ENCODE data around the gene MNT.
A peak's percentile ranks its signal among the peaks of the same experiment; 100 is the strongest.

MNT gene

DNA sequence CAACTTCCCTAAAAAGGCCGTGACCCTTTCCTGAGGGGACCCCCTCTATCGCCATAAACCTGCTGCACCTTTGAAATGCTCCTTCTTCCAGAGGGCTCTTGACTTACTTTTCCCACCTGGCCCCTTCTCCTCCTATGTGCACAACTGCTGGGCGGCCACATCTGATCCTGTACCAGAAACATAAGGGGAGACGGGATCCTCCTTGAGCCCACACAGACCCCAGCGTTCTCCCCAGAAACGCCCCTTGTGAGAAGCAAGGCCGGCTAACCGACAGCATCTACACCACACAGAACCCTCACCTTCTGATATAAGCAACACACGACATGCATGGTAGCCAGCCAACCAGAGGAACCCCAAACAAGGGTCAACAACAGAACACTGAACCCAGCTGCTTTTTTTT is 14.2 kb upstream of the MNT start:
- no peak for DNase-seq

DNA sequence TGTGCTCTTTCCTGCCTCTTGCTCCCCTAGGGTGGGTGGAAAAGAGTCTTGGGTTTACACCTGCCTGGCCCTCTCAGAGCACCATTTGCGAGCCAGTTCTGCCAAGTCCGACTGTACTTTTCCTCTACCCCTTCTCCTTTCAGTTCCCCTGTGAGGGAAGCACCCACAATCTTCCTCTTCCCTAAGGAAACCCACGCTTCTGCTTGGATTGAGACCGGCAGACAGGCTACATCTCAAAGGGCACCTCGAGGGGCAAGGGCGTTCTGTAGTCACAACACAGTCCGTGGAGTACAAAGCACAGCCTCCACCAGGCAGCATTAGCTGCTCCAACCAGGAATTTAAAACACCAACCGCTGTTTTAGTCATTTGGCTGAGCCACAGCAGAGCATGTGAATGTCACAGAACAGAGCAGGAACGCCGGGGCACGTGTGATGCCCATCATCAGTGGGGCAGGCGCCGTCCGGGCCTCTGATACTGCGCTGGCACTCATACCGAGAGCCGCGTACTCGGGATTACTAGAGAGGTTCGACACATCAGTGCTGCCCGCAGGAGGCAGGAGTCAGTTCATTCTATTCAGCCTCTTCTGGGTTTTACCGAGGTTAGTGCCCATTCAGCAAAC is 13.7 kb upstream of the MNT start:
- DNase-seq, result no peak

DNA sequence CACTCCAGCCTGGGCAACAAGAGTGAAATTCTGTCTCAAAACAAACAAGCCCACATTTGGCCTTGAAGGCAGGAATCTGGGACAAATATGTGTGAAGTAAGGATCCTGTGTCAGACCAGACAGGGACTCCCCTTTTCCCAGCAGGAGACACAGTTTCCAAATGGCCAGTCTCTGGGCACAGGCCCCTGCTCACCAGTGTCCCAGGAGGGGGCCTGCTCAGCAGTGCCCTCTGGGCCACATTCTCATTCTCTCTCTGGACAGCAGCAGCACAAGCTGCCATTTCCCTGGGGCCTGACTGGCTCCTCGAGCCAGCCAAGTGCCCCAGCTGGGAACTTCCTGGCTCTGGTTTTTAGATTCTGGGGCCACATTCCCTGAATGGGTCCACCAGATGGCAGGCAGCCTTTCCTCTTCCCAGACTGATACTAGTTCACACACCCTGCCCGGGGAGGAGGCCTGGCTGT is 11.7 kb upstream of the MNT start:
- peak; percentile 75 for DNase-seq

DNA sequence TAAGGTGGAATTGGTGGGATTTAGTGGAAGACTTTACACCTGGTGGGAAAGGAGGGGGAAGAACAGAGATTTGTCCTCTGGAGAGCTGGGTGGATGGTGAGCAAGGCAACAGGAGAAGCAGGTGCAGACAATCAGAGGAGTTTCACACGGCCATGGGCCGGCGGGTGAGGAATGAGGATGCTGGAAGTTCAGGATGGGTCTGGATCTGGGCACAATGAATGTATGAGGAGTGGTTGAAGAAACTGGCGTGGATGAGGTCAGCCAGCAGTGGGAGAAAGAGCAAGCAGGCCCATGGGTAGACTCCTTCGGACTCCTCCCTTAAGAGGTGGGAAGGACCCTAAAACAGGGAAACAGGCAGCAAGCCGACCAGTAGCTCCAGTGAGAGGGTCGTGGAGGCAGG is 10.1 kb upstream of the MNT start:
- no peak for DNase-seq

DNA sequence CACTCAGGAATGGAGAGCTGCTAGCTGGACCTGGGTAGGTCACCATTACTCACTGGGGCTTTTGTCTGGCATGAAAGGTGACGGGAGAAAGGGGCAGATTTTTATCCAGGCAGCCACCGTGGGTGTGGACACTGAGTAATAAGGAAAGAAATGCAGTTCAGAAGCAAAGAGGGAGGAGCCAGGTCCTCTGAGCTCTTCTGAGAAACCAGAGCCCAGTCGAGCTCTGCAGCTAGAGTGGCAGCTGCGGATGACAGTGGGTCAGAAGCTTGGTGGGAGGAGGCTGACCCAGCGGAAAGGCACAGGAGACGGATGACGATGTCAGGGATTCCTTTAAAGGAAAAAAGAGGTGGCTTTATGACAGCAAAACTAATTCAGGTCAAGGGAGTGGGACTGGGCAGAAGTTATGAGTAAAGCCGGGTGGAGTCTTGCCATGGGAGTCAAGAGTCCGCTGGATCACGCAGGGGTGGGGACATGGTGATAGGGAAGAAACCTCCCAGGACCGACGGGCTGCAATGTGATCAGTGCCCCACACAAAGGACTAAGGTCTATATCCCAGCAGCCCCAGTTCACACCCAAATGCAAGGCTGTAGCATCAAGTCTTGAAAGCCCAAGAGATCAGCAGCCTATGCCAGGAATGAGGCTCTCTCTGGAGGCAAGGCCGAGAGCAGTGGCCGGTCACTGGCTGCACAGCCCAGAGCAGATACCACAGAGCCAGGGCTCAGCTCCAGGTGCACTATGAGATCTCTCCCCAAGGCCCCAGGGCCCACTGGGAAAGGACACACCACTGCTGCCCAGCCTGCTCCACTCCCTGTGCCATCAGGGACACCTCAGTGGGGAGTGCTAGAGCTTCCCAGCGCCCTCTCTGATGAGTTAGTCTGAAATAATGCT is 6.3 kb upstream of the MNT start:
- no peak for DNase-seq

DNA sequence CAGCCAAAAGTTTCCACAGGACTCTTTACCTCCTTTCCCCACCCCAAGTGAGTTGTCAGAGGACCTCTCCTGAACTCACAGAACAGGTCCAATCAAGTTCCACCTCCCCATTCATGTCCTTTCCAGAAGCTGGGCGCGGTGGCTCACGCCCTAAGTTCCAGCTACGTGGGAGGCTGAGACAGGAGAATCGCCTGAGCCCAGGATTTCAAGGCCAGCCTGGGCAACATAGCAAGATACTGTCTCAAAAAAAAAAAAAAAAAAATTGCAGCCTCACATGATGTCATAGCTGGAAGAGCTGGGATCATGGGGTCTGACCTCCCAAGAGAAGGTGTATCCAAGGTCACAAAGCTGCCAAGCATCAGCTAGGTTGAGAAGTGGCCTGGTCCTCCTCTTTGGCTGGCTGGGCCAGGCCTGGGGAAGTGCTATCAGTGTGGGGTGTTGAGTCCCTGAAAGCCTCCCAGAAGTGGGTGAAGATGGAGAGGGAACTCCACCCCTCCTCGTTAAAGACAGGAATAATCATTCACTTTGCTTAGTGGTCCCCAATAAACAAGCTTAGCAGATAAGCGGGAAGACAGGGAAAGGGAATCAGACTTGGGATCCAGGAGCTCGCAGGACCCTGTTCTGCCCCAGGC is 5.5 kb upstream of the MNT start:
- no peak for DNase-seq

DNA sequence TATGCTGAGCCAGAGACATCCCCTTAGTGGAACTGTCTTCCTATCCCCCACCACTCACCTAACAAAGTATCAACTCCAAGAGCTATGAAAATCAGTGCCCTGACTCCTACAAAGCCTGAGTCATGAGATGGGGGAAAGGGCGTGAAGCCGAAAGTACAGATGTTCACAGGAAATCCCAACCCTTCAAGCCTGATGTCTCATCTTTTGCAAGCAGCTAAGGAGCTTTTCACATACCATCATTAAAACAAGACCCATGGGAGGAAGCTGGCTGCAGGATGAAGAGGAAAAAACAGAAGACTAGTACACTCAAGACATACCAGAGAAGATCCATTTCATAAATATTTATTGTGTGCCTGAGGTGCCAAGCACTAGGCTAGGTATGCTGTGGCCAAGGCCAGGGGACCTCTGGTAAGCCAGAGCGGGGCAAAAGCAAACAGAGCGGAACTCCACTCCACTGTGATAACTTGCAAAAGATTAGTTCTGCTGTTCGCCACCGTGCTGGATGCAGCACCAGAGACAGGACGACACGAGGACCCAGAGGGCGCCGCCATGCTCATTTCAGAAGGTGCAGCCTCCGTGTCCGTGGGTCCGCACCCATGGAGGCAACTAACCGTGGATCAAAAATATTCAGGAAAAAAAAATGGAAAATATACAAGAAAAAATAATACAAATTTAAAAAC is 4.5 kb upstream of the MNT start:
- DNase-seq, result no peak

DNA sequence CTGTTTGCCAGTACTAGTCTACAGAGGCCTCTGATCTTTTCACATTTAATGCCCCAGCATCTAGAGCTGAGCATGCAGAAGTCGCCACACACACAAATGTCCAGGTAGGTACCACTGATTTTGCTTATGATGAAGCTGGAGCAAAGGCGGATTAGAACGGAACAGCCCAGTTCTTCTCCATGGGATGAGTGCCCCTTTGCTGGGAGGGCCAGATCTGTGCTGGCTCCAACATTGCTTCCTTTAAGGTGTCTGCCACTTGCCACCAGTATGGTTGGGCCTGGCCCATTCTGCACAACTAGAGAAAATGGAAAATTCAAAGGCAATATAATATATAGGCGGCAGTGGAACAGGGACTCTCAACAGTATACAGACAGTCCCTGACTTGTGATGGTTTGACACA is 2.2 kb upstream of the MNT start:
- DNase-seq, result no peak

DNA sequence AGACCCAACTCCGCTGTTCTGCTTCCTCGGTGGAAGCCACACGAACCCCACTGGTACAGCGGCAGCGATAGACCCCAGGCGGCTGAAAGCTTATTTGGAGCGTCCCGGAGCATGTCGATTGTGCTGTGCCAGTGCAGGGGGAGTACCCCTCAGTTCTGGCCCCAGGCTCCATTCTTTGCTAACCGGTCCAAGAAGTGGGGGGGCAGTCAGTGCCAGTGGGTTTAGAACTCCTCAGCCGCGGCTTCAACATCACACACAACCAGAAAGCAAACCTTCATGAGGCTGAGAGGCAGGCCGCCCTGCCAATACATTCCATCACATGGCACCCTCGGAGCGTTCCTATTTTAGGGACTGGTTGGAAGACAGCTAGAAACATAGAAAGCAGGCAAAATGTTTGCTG is 1.7 kb upstream of the MNT start:
- DNase-seq, result no peak

DNA sequence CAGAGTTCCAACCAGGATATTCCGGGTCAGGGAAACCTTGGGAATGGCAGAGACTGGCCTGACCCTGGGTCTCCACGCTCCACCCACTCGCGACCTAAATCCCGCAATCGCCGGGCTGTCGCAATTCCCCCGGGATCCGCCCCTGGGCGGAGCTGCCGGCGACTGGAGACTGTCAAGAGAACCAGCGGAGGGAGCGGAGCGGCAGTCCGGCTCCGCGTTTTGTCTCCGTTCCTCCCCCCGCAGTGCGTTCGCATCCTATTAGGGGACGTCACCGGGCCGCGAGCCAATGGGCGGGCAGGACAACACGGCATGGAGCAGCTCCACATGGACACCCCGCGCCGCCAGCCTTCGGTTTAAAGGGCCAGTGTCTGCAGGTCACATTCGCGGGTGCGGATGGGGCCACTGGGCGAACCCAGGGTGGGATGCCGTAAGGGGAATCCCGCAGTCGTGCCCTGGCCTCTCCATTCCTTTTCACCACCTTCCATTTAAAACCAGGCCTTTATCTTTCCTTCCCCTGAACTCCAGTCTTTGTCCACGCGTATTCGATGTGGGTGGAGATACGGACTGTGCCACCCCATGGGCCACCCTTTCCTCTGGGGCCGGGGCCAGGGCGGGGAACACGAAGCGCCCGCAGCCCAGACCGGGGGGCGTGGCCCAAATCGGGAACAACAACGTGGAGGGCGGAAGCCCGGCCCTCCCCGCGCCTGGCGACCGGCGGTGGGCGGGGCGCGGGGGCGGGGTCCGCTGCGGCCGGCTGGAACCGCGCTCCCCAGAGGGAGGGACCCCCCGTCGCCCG is 764 bp upstream of the MNT start:
- DNase-seq, result peak; percentile 97

DNA sequence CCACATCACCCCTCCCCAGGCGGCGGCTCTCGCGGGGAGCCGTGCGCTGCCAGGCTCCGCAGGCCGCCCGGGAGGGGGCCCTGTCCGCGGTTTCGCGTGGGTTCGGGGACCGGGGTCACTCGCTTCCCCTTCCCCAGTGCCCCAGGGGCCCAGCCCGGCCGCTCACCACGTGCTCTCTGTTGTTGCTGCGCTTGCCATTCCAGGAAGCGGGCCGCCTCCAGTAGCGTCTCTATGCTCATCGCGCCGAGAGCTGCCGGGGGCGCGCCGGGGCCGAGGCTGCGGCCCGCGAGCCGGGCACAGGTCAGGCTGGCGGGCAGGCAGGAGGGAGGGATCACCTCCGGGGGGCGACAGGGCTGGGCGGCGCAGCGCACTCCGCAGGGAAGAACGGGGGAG is 390 bp downstream of the MNT start:
- DNase-seq, result no peak

DNA sequence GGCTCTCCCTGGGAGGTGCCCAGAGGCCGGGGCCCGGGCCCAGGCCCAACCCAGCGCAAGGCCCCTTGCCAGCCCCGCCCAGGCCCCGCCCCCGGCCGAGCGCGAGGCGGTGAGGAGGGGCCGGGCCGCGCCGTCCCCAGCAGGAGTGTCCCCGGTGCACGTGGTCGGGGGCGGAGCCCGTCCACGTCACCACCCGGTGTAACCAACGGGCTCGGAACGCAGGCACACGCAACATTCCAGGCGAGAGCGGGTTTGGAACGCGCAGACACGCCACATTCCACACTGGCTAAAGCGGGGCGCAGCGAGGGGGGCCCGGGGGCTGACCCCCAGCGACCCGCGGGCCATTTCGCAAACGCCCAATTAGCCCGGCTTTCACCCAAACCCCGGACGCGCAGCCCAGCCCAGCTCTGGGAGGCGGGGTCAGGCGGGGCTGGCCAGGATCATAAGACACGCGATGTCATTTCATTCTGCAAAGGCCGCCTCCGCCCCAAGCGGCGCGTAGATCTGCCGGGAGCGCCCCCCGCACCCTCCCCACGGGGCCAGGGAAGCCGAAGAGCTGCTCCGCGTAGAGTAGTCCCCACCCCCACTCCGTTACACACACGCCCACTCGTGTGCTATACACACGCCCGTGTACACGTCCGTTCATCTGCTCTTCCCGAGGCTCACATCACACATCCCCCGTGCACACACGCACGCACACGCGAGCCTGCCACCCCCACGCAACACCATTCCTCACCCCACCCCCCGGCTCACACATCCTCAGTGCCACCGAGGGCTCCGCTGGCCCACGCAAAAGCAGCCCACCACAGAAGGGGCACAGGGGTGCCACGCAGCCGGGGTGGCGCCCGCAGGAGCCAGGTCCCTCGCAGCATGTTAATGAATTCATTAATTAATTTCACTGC is 1.0 kb downstream of the MNT start:
- peak; percentile 82 for DNase-seq

DNA sequence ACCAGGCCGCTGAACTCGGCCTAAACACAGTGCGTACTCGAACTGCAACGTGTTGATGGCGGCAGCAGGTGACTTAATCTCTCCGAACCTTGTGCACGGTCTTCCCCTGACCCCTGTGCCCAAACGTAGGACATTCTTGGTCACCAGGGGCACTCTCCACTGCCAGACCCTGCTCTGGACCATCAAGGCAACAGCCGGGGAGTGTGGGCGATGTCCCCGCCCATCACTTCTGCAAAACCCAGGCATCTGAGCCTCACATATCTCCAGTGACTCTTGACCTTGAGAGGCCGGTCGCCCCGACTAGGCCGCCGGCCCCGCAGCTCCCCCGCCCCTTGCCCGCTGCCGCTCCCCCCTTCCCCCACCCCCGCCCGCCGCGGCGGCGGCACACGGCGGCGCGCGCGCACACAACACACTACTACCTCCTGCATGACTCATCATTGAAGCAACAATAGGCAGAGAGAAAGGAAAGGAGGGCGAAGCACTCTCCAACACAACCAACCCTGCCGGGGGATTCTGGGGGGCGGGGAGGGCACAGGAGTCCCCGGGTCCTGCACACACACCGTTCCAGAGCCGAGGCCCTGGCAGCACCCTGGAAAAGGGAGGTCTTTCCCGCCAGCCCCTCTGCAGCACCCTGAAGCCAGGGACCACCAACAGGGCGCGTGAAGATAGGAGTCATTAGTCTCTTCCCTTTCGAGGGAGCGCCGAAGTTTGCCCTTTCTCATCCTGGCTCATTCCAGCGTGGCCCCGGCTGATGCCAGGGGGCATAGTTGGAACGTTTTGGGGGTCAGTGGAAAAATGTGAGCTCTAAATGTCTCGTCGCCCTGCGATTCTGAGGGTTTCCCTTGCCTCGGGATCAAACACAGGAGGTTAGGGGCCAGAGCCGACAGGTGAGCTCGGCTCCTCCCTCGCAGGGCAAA is 1.9 kb downstream of the MNT start:
- DNase-seq, result no peak

DNA sequence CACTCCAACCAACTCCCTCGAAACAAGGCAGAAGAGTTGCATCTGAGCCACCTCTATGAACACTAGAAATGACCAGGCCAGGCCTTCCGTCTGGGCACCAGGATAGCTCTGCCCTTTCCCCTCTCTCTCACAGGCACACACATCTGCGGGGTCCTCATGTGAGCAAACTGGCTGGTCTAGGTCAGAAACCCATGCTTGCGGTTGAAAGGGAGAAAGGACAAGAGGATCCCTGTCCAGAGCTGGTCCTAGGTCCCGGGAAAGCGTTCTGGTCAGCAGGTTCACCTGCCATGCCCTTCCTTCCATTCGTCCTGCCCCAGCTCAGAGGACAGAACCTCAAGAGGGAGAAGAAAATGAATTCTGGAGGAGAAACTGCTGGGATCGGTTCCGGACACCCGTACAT is 2.7 kb downstream of the MNT start:
- no peak for DNase-seq

DNA sequence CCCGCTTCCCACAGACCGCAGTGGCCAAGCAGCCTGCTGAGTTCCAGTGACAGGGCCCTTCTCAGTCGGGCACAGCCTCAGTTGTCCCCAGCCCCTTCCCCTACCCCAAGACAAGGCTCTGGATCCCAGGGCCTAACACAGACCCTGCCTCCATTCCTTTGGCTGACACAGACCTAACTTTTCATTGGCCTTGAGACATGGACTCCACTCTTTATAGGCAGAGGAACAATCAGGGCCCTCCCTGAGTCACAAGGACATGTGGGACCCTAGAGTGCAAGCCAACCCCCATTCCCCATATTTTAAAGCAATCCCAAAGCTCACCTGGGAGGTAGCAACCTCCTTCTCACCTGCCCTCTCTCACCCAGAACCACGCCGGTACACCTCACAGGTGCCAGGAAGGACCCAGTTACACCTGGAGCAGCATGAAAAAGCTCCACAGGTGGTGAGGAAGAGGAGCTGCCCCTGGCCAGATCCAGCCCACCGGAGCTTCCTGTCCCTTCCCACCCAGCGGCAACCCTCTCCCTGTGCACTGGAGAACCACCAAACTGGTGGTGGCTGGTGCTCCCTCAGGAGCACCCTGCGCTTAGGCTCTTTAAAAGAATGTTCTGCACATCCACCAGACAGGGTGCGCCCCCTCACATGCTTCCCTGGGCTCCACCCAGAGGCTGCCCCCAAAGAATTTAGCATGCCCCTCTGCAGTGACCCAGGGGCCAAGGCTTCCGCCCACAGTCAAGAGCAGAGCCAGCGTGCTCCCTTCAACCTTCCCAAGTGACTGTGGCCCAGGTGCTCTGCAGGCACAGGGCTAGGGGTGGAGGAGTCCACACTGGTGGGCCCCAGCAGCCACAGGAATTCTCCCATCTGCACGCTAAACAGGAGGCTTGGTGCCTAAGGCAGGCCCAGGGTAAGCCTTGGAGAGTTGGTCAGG is 3.4 kb downstream of the MNT start:
- no peak for DNase-seq

DNA sequence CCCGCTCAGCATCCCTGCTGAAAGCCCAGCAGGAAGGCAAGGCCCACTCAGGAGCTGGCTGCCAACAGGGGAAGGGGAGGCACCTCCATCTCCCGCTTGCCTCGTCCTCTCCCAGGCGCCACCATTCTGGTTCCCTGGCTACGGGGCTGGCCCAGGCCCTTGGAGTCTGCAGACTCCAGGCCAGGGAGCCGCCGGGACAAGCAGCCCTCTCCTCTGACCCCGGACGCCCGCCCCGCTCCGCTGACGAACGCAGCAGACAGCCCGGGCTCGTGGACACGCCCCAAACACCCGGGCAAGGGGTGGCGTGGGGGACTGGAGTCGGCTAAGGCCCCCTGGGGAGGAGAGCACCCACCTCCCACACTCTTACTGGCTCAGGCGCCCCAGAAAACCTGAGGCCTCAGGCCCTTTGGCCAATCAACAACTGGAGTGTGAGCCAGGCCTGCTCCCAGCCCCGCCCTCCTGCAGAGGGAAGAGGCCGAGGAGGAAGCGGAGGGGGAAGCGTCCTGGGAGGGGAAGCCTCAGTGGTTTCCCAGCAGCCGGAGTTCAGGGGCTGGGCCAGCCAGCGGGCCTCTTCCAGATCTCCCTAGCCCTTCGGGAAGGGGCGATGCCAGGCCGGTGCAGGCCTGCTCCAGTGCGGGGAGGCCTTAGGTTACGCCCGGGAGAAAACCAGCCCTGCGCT is 4.2 kb downstream of the MNT start:
- DNase-seq, result no peak

DNA sequence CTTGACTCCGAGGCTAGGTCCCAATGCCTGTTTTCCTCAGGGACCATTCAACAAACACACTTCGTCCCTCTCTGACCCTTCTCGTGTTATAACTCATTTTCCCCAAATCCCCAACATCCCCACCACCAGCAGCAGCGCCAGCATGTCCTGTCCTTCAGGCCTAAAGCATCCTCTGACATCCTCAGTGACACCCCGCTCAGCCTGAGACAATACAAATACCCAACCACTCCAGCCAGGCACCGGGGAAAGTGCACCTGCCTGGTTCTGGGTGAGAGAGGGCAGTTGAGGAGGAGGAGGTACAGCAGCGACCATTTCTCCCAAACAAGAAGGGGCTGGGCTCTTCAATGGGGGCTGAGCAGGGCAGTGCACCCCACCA is 4.7 kb downstream of the MNT start:
- no peak for DNase-seq

DNA sequence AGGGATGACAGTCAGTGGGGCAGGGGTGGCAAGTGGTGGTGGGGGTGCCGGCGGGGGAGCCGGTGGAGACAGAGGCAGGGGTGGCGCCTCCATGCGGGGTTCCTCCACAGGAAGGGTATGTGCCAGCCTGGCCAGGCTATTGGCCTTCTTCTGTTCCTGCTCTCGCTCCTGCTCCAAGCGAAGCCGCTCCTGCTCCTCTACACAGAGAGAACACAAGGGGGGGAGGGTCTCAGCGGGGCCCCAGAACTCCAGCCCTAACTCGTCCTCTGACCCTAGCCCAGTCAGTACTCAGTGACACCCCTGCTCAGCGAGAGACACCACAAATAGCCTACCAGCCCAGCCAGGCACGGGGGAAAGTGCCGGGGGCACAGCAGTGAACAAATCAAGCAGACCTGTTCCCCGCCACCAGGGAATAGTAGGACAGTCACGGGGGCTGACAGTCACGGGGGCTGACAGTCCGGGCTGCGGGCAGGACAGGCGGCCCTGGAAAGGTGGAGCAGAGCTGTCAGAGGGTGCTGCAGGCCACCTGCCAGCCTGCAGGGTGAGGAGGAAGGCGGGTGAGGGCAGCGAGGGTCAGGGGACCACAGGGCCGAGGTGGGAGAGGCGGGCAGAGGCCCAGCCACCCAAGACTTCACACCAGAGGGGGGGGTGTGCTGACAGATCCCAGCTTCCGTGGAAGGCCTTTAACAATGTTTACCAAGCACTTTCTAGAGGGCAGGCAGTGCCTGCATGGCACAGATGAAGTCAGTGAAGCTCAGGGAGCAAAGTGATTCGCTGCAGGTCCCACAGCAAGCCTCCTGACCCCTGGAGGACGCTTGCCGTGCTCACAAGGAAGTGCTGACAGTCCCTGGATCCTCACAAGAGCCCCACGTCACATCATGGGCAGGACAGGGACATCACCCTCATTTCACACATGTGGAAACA is 5.3 kb downstream of the MNT start:
- no peak for DNase-seq

All from NCI-H446 treated with DMSO at 0.1 percent for 48 hours (cell line).